Central memory CD4-positive, alpha-beta T cell (primary cell): Measurements from ENCODE around the gene BARHL1.

ENCODE experiments used
- DNase-seq: peaks from one replicate; pipeline ENCODE4 v3.0.0; 2022

The BARHL1 gene

GRCh38 chr9:132588501-132589147 is 6.2 kb downstream of the BARHL1 start:
- DNase-seq, result no peak

- no peak for DNase-seq
These were observed 7.0 kb downstream of the BARHL1 start for GRCh38 chr9:132589148-132590036.

GRCh38 chr9:132590037-132590317 is 7.6 kb downstream of the BARHL1 start:
- no peak for DNase-seq

GRCh38 chr9:132590318-132591182 is 8.1 kb downstream of the BARHL1 start:
- DNase-seq, result no peak

GRCh38 chr9:132591244-132591643 is 8.8 kb downstream of the BARHL1 start:
- no peak for DNase-seq

GRCh38 chr9:132591751-132592314 is 9.4 kb downstream of the BARHL1 start:
- no peak for DNase-seq

GRCh38 chr9:132592451-132592850 is 10.0 kb downstream of the BARHL1 start:
- DNase-seq, result no peak

- no peak for DNase-seq
These were observed 12.0 kb downstream of the BARHL1 start for GRCh38 chr9:132594412-132594811.

- DNase-seq, result no peak
These were observed 12.9 kb downstream of the BARHL1 start for GRCh38 chr9:132595319-132595718.

GRCh38 chr9:132596200-132596599 is 13.8 kb downstream of the BARHL1 start:
- DNase-seq, result no peak

GRCh38 chr9:132597073-132597775 is 14.8 kb downstream of the BARHL1 start:
- no peak for DNase-seq

GRCh38 chr9:132600326-132600984 is 18.0 kb downstream of the BARHL1 start:
- DNase-seq, result no peak

GRCh38 chr9:132602207-132602606 is 19.8 kb downstream of the BARHL1 start:
- no peak for DNase-seq

GRCh38 chr9:132605387-132605786 is 23.0 kb downstream of the BARHL1 start:
- DNase-seq, result no peak

- no peak for DNase-seq
These were observed 23.7 kb downstream of the BARHL1 start for GRCh38 chr9:132606066-132606465.

- no peak for DNase-seq
These were observed 26.8 kb downstream of the BARHL1 start for GRCh38 chr9:132609184-132609583.

GRCh38 chr9:132609829-132610228 is 27.4 kb downstream of the BARHL1 start:
- no peak for DNase-seq

GRCh38 chr9:132610661-132611060 is 28.3 kb downstream of the BARHL1 start:
- DNase-seq, result no peak

GRCh38 chr9:132614324-132614723 is 31.9 kb downstream of the BARHL1 start:
- DNase-seq, result no peak

- DNase-seq, result no peak
These were observed 33.4 kb downstream of the BARHL1 start for GRCh38 chr9:132615774-132616173.

- DNase-seq, result no peak
These were observed 34.3 kb downstream of the BARHL1 start for GRCh38 chr9:132616725-132617124.

- no peak for DNase-seq
These were observed 39.8 kb downstream of the BARHL1 start for GRCh38 chr9:132622159-132622558.
